ENCODE measurements around the gene FOXP1. TPM values are rescaled to one million over a fixed set of nuclear protein-coding genes. Genes with fewer than 3 reads are reported as not detected.

Gene FOXP1
- polyA plus RNA-seq, 4 donors = 16.0 to 45.3 (median 39.0) TPM

GRCh38 chr3:71456826-71457225 is 126.7 kb downstream of the FOXP1 start:
- DNase-seq (ENCODE audit: low read depth in 4 of 4, low spot score in 3 of 4) = no peak

- DNase-seq (ENCODE audit: low read depth in 4 of 4, low spot score in 3 of 4) = no peak
These were observed 127.4 kb downstream of the FOXP1 start for GRCh38 chr3:71456156-71456555.

GRCh38 chr3:71454512-71455403 is 128.8 kb downstream of the FOXP1 start:
- no peak for DNase-seq (ENCODE audit: low read depth in 4 of 4, low spot score in 3 of 4)

- no peak for DNase-seq (ENCODE audit: low read depth in 4 of 4, low spot score in 3 of 4)
These were observed 129.6 kb downstream of the FOXP1 start for GRCh38 chr3:71453822-71454511.

- no peak for DNase-seq (ENCODE audit: low read depth in 4 of 4, low spot score in 3 of 4)
These were observed 130.2 kb downstream of the FOXP1 start for GRCh38 chr3:71453319-71453718.

- no peak for DNase-seq (ENCODE audit: low read depth in 4 of 4, low spot score in 3 of 4)
These were observed 131.7 kb downstream of the FOXP1 start for GRCh38 chr3:71451812-71452211.

- DNase-seq (ENCODE audit: low read depth in 4 of 4, low spot score in 3 of 4) = no peak
These were observed 132.5 kb downstream of the FOXP1 start for GRCh38 chr3:71451060-71451459.

- DNase-seq (ENCODE audit: low read depth in 4 of 4, low spot score in 3 of 4) = no peak
These were observed 133.4 kb downstream of the FOXP1 start for GRCh38 chr3:71450162-71450561.

- DNase-seq (ENCODE audit: low read depth in 4 of 4, low spot score in 3 of 4) = no peak
These were observed 135.7 kb downstream of the FOXP1 start for GRCh38 chr3:71447803-71448202.

GRCh38 chr3:71447197-71447596 is 136.3 kb downstream of the FOXP1 start:
- DNase-seq (ENCODE audit: low read depth in 4 of 4, low spot score in 3 of 4) = no peak

- DNase-seq (ENCODE audit: low read depth in 4 of 4, low spot score in 3 of 4) = no peak
These were observed 136.8 kb downstream of the FOXP1 start for GRCh38 chr3:71446734-71447133.

- DNase-seq (ENCODE audit: low read depth in 4 of 4, low spot score in 3 of 4) = no peak
These were observed 137.3 kb downstream of the FOXP1 start for GRCh38 chr3:71446260-71446659.

GRCh38 chr3:71444861-71445259 is 138.7 kb downstream of the FOXP1 start:
- DNase-seq (ENCODE audit: low read depth in 4 of 4, low spot score in 3 of 4) = no peak

- no peak for DNase-seq (ENCODE audit: low read depth in 4 of 4, low spot score in 3 of 4)
These were observed 139.3 kb downstream of the FOXP1 start for GRCh38 chr3:71444028-71444860.

- DNase-seq (ENCODE audit: low read depth in 4 of 4, low spot score in 3 of 4) = no peak
These were observed 140.2 kb downstream of the FOXP1 start for GRCh38 chr3:71443332-71443731.

GRCh38 chr3:71442652-71443042 is 140.9 kb downstream of the FOXP1 start:
- no peak for DNase-seq (ENCODE audit: low read depth in 4 of 4, low spot score in 3 of 4)

- no peak for DNase-seq (ENCODE audit: low read depth in 4 of 4, low spot score in 3 of 4)
These were observed 141.4 kb downstream of the FOXP1 start for GRCh38 chr3:71441925-71442651.

GRCh38 chr3:71441217-71441924 is 142.2 kb downstream of the FOXP1 start:
- no peak for DNase-seq (ENCODE audit: low read depth in 4 of 4, low spot score in 3 of 4)

- DNase-seq (ENCODE audit: low read depth in 4 of 4, low spot score in 3 of 4) = no peak
These were observed 144.6 kb downstream of the FOXP1 start for GRCh38 chr3:71438904-71439303.

All from left renal pelvis (tissue), 4 donors.